Suppressor macrophage treated with lipopolysaccharide for 4 hours (primary cell): ENCODE results near the gene ATOSB.

Source experiments
- DNase-seq: peaks from one replicate; pipeline ENCODE4 v3.0.0-alpha.2; 2020

Gene ATOSB

GRCh38 chr9:35112257-35113020 is 3.2 kb downstream of the ATOSB start:
- DNase-seq, result peak; percentile 90

- peak; percentile 99 for DNase-seq
These were observed 4.4 kb downstream of the ATOSB start for GRCh38 chr9:35111001-35111933.

GRCh38 chr9:35110327-35110761 is 5.3 kb downstream of the ATOSB start:
- peak; percentile 9 for DNase-seq

GRCh38 chr9:35108946-35109575 is 6.6 kb downstream of the ATOSB start:
- DNase-seq, result no peak

GRCh38 chr9:35108461-35108860 is 7.2 kb downstream of the ATOSB start:
- no peak for DNase-seq

- DNase-seq, result no peak
These were observed 8.1 kb downstream of the ATOSB start for GRCh38 chr9:35107297-35108290.

- DNase-seq, result no peak
These were observed 9.3 kb downstream of the ATOSB start for GRCh38 chr9:35106343-35106730.

GRCh38 chr9:35105571-35106342 is 9.9 kb downstream of the ATOSB start:
- DNase-seq, result no peak

- DNase-seq, result no peak
These were observed 10.5 kb downstream of the ATOSB start for GRCh38 chr9:35105126-35105525.

GRCh38 chr9:35104586-35104985 is 11.1 kb downstream of the ATOSB start:
- no peak for DNase-seq

GRCh38 chr9:35103660-35104191 is 11.9 kb downstream of the ATOSB start:
- no peak for DNase-seq

GRCh38 chr9:35102769-35103659 is 12.6 kb downstream of the ATOSB start, which contains the start of gene STOML2:
Gene STOML2, minus strand, starts transcription at chr9:35103131. Its CDS starts 37 bp downstream, at chr9:35103094.
- peak; percentile 95 for DNase-seq

- DNase-seq, result no peak
These were observed 13.2 kb downstream of the ATOSB start for GRCh38 chr9:35102465-35102768.

GRCh38 chr9:35097573-35097972 is 18.1 kb downstream of the ATOSB start:
- DNase-seq, result no peak

GRCh38 chr9:35096035-35096849 is 19.4 kb downstream of the ATOSB start, which contains the start of gene PIGO:
Gene PIGO, minus strand, starts transcription at chr9:35096591. Its CDS starts 1,026 bp downstream, at chr9:35095565.
- peak; percentile 89 for DNase-seq

- DNase-seq, result no peak
These were observed 24.1 kb downstream of the ATOSB start for GRCh38 chr9:35091536-35091935.

GRCh38 chr9:35089434-35089833 is 26.2 kb downstream of the ATOSB start:
- DNase-seq, result no peak

- no peak for DNase-seq
These were observed 30.6 kb downstream of the ATOSB start for GRCh38 chr9:35085078-35085477.
